ENCODE results near the gene ANTXR1. TPM values are rescaled to one million over a fixed set of nuclear protein-coding genes. Genes with fewer than 3 reads are reported as not detected.

Gene ANTXR1
- total RNA-seq, 2 donors from 2014 or later = 48.3 to 54.5 TPM

GRCh38 chr2:68969736-68970490, 43.1 kb upstream of the ANTXR1 start:
- Histone ChIP-seq H3K9me3 (ENCODE audit: control insufficient read depth, low read length) (no peaks in the 10 kb centered on the region), H3K27ac (ENCODE audit: low read depth, low read length) (no peak overlapping the region), H3K36me3 (ENCODE audit: control insufficient read depth, insufficient read depth, low read length) (no peaks in the 10 kb centered on the region), H3K4me3 (ENCODE audit: low read length) (no peak overlapping the region), H3K27me3 (ENCODE audit: control insufficient read depth, insufficient read depth, low read length, poor library complexity, severe bottlenecking) (peaks cover 5% of the 10 kb centered on the region), H3K9ac (ENCODE audit: extremely low read depth, low read length, poor library complexity, severe bottlenecking) (no peak overlapping the region), H3K4me1 (ENCODE audit: control insufficient read depth, insufficient read depth, low read length) (no peaks in the 10 kb centered on the region)
- no peaks in the 10 kb centered on the region for H3K36me3 Mint-ChIP-seq (ENCODE audit: low read depth)
- no peaks in the 10 kb centered on the region for H3K4me1 Mint-ChIP-seq
- H3K9me3 Mint-ChIP-seq = no peaks in the 10 kb centered on the region
- no peak overlapping the region for H3K27ac Mint-ChIP-seq
- no peak for DNase-seq
- no peak for TF ChIP-seq CTCF (conservative IDR thresholded peaks at IDR 0.05)
- H3K27me3 Mint-ChIP-seq (ENCODE audit: insufficient read depth) = no peaks in the 10 kb centered on the region
- no peak overlapping the region for H3K4me3 Mint-ChIP-seq
- WGBS, 2 experiments (ENCODE audit: insufficient coverage in 1 of 2, insufficient read length in 1 of 2) = 82 to 84% methylated on average over 7 to 8 of the region's 8 CpGs

- no peaks in the 10 kb centered on the region for H3K4me1 ChIP-seq (ENCODE audit: control insufficient read depth, insufficient read depth, low read length)
- no peak overlapping the region for H3K27ac ChIP-seq (ENCODE audit: low read depth, low read length)
- H3K9me3 ChIP-seq (ENCODE audit: control insufficient read depth, low read length) = no peaks in the 10 kb centered on the region
- Mint-ChIP-seq H3K9me3 (no peaks in the 10 kb centered on the region), H3K27me3 (ENCODE audit: insufficient read depth) (no peaks in the 10 kb centered on the region), H3K27ac (no peak overlapping the region), H3K4me1 (no peaks in the 10 kb centered on the region), H3K4me3 (no peak overlapping the region), H3K36me3 (ENCODE audit: low read depth) (no peaks in the 10 kb centered on the region)
- no peak overlapping the region for H3K4me3 ChIP-seq (ENCODE audit: low read length)
- no peak overlapping the region for H3K9ac ChIP-seq (ENCODE audit: extremely low read depth, low read length, poor library complexity, severe bottlenecking)
- H3K36me3 ChIP-seq (ENCODE audit: control insufficient read depth, insufficient read depth, low read length) = no peaks in the 10 kb centered on the region
- H3K27me3 ChIP-seq (ENCODE audit: control insufficient read depth, insufficient read depth, low read length, poor library complexity, severe bottlenecking) = peaks cover 5% of the 10 kb centered on the region
- DNase-seq = no peak
- TF ChIP-seq CTCF (conservative IDR thresholded peaks at IDR 0.05) = no peak
- 91 to 94% methylated on average over 6 to 7 of the region's 8 CpGs for WGBS, 2 experiments (ENCODE audit: insufficient coverage in 1 of 2, insufficient read length in 1 of 2)
Measured at GRCh38 chr2:68970566-68971265, 42.3 kb upstream of the ANTXR1 start.

GRCh38 chr2:68971591-68972231, 41.3 kb upstream of the ANTXR1 start:
- no peak overlapping the region for H3K27ac ChIP-seq (ENCODE audit: low read depth, low read length)

More at GRCh38 chr2:68971591-68972231, 41.3 kb upstream of the ANTXR1 start:
- Mint-ChIP-seq H3K27me3 (ENCODE audit: insufficient read depth) (no peaks in the 10 kb centered on the region), H3K36me3 (ENCODE audit: low read depth) (no peaks in the 10 kb centered on the region), H3K4me3 (no peak overlapping the region), H3K9me3 (no peaks in the 10 kb centered on the region), H3K27ac (no peak overlapping the region), H3K4me1 (no peaks in the 10 kb centered on the region)
- TF ChIP-seq CTCF (conservative IDR thresholded peaks at IDR 0.05) = no peak
- H3K4me3 ChIP-seq (ENCODE audit: low read length) = no peak overlapping the region
- H3K9me3 ChIP-seq (ENCODE audit: control insufficient read depth, low read length) = no peaks in the 10 kb centered on the region
- WGBS, 2 experiments (ENCODE audit: insufficient coverage in 1 of 2, insufficient read length in 1 of 2) = 90 to 93% methylated on average over 2 to 5 of the region's 5 CpGs
- H3K27me3 ChIP-seq (ENCODE audit: control insufficient read depth, insufficient read depth, low read length, poor library complexity, severe bottlenecking) = no peaks in the 10 kb centered on the region
- H3K9ac ChIP-seq (ENCODE audit: extremely low read depth, low read length, poor library complexity, severe bottlenecking) = no peak overlapping the region
- DNase-seq = no peak
- no peaks in the 10 kb centered on the region for H3K36me3 ChIP-seq (ENCODE audit: control insufficient read depth, insufficient read depth, low read length)
- H3K4me1 ChIP-seq (ENCODE audit: control insufficient read depth, insufficient read depth, low read length) = no peaks in the 10 kb centered on the region
